ENCODE results near the gene RARRES2.
"Not testable (repeated sequence)": the region's sequence is repeated elsewhere in the genome, so short reads cannot be mapped to it uniquely, and the experiment has no call there.

The RARRES2 gene

DNA sequence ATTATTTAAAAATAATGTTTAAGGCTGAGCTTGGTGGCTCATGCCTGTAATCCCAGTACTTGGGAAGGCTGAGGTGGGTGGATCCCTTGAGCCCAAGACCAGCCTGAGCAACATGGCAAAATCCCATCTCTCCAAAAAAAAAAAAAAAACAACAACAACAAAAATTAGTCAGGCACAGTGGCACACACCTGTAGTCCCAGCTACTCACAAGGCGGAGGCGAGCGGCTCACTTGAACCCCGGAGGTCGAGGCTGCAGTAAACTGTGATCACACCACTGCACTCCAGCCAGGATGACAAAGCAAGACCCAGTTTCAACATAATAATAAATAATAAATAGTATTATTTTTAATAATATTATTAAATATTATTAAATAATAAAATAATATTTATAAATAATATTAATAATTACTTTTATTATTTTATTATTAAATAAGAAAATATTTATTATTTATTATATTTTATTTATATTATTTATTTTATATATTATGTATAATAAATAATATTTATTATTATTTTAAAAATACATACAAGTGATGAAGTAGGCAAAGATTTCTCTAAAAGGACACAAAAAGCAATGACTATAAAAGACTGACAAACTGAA lies 26.7 kb downstream of the RARRES2 start:
- DNase-seq = no peak

DNA sequence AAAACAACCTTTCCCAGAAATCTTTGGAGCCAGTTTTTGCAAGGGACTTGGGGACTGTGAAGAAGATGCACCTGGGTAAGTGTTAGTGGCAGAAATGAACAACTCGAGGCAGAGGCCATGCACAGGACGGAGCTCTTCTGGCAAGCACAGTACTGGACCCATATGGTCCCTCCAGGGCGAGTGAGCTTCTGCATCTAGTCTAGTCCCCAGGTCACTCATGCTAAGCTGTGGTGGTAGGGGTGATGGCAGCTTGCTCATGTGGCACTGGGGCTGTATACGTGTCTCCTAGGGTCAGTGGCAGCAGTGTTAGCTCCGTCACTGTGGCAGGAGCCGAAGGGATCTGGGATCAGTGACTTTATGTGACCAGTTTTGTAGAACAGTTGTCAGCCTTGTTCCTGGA lies 27.6 kb downstream of the RARRES2 start:
- DNase-seq = no peak

DNA sequence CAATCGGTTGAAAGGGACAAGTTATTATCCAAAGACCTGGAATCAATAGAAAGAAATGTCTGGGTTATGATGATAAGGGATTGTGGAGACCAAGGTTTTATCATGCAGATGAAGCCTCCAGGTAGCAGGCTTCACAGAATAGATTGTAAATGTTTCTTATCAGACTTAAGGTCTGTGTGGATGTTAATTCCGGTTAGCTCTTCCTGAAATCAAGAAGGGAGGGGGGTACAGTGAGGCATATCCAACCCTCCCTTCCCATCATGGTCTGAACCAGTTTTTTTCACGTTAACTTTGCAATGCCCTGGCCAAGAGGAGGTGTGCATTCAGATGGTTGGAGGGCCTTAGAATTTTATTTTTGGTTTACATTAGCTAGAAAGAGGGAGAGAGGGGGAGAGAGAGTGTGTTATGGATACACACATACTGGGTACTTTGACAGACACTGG lies 28.0 kb downstream of the RARRES2 start:
- DNase-seq = no peak

DNA sequence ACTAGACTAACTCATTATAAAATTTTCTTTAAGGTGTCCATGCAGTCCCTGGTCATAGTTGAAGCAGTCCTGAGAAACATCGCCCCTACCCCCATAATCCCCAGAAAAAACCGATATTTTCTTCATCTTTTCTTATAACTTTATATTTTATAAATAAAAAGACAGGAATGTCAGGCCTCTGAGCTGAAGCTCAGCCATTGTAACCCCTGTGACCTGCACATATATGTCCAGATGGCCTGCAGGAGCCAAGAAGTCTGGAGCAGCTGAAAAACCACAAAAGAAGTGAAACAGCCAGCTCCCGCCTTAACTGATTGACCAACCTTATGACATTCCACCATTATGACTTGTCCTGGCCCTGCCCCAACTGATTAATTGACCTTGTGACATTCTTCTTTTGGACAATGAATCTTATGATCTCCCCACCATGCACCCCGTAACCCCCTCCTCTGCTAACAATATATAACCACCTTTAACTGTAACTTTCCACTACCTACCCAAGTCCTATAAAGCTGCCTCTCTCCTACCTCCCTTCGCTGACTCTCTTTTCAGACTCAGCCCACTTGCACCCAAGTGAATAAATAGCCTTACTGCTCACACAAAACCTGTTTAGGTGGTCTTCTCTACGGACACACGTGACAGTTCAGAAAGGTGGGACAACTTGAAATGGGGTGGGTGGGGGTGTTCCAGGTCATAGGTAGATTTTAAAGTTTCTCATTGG lies 28.6 kb downstream of the RARRES2 start:
- DNase-seq = not testable (repeated sequence)

DNA sequence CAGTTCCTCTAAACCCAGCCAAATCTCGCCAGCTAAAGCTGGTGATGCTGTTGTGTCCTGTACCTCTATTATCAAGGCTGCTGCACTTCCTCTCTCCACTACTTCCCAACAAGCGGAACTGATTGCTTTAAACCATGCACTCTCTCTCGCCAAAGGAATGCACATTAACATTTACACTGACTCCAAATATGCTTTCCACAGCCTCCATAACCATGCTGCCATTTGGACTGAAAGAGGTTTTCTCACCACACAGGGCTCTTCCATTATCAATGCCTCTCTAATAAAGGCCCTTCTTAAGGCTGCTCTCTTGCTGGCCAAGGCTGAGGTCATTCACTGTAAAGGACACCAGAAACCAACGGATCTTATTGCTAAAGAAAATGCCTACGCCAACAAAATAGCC lies 29.7 kb downstream of the RARRES2 start:
- DNase-seq = no peak

DNA sequence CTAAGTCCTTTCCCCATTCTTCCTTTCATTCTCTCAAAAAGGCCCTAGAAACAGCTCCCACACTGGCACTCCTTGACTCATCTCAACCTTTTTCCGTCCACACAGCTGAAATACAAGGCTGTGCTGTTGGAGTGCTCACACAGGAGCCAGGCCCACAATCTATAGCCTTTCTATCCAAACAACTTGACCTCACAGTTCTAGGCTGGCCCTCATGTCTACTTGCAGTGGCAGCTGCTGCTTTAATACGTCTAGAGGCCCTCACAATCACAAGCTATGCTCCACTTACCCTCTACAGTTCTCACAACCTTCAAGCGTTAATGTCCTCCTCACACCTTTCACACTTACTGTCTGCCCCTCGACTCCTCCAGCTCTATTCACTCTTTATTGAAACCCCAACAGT lies 30.3 kb downstream of the RARRES2 start:
- no peak for DNase-seq

DNA sequence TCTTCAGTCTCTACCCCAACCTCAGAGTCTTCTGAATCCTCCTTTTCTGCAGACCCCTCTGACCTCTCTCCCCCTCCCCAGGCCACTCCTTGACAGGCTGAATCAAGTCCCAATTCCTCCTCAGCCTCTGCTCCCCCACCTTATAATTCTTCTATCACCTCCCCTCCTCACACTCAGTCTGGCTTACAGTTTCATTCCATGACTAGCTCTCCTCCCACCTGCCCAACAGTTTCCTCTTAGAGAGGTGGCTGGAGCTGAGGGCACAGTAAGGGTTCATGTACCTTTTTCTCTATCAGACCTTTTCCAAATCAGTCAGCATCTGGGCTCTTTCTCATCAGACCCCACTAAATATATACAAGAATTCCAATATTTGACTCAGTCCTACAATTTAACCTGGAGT lies 32.9 kb downstream of the RARRES2 start:
- no peak for DNase-seq

DNA sequence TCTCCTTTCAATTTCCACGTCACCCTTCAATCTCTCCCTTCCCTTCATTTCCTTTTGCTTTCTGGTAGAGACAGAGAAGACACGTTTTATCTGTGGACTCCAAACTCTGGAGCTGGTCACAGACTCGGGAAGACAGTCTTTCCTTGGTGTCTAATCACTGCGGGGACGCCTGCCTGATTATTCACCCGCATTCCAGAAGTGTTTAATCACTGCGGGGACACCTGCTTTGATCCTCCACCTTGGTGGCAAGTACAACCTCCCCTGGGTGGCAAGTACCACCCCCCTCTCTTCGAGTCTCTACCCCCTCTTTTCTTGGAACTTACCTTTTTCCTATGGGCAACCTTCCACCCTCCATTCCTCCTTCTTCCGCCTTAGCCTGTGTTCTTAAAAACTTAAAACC lies 33.5 kb downstream of the RARRES2 start:
- DNase-seq = no peak

DNA sequence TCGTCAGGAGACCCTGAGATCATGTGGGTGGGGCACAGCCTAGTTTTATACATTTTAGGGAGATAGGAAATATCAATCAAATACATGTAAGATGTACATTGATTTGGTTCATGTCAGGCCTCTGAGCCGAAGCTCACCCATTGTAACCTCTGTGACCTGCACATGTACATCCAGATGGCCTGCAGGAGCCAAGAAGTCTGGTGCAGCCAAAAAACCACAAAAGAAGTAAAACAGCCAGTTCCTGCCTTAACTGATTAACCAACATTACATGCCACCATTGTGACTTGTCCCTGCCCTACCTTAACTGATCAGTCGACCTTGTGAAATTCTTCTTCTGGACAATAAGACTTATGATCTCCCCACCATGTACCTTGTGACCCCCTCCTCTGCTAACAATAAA lies 34.3 kb downstream of the RARRES2 start:
- no peak for DNase-seq

DNA sequence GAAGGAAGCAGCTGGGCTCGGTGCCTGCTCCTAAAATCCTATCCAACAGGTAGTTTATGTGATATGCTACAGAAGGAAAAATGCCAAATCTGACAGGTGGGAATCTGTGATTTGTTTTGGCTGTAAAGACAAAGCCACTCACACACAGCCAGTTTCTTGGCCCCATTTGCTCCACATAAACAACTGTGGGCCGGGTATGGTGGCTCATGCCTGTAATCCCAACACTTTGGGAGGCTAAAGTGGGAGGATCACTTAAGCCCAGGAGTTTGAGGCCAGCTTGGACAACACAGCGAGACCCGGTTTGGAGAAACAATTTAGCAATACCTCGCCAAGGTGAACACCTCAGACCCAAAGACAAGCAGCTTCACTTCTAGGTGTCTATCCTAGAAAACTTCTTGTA lies 35.1 kb downstream of the RARRES2 start:
- not testable (repeated sequence) for DNase-seq

DNA sequence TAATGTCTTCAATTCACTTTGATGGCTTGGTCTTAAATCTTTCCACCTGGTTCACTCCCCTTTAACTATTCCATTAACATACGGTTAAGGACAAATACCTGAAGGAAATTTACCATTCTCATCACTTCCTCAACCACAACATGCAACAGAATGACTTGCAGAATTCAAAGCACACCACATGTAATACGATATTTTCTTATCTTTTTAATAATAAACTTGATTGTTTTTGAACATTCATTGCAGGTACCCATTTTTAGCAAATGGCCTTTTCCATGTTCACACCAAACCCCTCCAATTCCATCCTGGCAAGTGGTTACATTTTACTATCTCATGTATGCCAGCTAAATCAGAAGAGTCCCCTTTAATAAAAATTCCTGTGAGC lies 35.5 kb downstream of the RARRES2 start:
- DNase-seq = not testable (repeated sequence)

DNA sequence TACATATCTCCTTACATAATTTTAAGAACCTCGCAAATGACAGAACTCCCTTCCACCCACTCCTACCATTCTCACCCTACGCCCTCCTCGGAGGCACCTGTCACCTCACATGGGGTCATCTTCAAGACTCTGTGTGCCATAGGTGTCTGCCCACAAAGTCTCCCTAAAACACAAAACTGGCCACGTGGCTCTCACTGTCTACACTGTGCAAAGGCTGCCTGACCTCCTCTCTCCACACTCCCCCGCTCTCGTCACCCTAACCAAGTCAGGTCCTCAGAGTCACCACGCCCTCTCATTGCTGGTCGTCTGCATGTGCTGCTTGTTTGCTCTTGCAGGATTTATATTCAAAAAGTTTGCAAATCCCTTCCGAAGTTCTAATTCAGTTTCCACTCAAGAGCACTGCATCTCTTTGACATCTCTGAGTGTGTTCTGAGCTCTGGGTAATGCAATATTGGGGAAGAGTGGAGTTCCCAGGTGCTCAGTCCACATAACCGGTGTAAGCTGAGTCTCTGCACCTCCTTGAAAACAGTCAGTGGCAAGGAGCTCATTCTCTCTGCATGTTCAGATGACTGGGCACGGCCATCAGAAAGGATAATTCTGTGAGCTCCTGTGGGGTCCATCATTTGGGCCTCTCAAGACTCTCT lies 36.0 kb downstream of the RARRES2 start:
- DNase-seq = not testable (repeated sequence)

DNA sequence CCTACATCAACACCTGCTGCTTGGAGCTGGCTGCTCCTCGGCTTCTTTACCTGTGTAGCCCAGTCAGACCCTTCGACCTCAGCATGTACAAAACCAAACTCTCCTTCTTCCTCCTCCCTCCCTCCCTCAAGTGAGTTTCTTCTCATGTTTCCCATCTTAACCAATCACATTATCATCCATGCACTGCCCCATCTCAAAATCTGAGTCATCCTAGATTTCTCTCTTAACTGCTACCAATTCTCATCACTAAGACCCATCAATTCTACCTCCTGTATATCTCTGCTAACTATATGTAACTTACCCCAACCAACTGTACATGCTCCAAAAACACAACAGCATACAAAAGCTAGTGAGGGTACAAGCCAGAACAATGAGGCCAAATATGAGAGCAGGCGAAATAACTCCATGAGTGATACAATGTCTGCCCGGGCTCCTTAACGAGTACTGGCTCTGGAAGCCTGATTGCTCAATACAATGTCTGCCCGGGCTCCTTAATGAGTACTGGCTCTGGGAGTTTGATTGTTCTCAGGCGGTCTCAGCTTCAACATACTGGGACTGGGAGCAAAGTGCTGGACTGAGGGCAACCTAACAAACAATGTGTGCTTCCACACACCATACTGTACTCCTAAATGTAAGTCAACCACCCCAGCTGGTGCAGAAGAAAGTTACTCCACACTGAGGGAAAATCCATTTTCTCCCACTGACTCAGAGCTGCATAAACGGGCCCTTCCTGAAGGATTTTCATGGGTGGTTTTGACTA lies 36.8 kb downstream of the RARRES2 start:
- DNase-seq = not testable (repeated sequence)

DNA sequence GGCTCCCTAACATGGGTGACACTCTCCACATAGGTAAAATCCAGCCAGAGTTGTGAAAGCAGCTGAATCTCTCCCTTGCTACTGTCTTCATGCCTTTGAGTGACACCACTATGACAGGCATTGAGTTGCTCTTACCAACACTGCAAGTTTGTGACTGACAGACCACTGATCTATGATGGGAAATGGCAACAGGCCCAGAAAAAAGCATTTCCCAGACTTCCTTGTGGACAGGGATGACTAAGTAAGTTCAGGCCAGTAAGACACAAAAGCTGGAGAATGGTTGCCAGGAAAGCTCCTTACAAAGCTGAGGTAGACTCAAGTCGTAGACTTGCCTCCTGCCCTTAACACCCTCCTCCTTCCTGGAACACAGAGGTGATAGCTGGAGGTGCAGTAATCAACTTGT lies 38.5 kb downstream of the RARRES2 start:
- DNase-seq = not testable (repeated sequence)

DNA sequence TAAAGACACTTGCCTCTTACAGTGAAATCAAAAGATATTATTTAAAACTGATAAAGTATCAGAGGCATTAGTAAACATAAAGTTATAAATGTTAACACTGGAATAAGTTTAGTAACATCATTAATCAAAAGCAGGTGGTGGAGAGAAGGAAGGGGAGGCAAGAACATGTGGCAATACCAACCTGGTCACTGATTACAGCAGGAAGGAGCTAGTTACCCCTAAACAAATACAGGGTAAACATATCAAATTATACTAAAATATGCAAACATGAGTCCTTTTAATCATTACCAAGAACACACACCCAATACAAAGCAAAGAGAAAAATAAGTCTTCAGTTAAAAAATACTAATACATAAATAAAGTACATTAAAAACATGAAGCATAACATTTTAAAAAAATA lies 43.5 kb downstream of the RARRES2 start:
- not testable (repeated sequence) for DNase-seq

DNA sequence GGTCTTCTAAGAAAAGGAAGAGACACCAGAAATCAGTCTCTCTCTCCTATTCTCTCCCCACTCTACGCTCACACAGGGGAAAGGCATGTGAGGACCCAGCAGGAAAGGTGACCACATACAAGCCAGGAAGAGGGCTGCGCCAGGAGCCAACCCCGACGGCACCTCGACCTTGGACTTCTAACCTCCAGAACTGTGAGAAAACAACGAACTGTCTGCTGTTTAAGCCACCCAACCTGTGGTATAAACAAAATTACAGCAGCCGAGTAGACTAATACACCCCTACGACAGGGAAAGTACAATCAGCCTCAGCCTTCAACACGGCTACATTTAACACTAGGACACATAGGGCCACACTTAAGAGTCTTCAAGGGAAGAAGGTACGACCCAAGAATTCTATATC lies 44.6 kb downstream of the RARRES2 start:
- DNase-seq = not testable (repeated sequence)

DNA sequence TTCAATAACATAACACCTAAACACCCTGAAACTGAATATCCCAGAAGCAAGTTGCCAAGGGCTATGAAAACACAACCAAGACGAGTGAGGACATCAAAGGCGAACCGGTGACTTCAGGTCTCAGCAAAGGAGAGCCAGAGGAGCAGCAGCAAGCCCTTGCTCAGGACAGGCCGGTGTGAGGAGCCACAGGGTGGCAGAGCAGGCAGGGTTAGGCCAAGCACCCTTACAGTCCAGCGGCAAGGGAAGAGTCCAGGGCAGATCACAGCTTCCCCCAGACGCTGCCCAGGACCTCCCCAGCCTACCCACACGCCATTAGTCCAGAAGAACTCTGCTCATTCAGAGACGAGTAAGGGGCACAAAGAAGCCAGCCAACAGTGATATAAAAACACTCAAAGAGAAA lies 45.8 kb downstream of the RARRES2 start:
- not testable (repeated sequence) for DNase-seq

DNA sequence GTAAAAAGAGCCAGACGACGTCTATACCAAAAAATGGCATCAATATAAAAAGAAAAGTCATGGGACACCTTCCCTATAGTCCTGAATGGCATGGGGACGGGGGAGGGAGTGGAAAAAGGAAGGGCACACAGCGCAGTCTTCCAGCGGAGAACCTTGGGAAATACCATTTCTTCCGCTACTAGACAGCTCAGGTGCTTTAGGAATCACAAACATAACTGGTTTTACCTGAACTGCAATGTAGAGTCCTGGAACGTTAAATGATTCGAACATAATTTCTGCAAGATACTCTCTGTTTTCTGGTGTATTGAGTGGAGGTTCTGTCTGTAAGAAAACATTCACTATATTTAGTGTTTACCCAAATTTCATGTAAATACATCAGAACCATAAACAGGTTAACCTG lies 46.4 kb downstream of the RARRES2 start:
- not testable (repeated sequence) for DNase-seq

DNA sequence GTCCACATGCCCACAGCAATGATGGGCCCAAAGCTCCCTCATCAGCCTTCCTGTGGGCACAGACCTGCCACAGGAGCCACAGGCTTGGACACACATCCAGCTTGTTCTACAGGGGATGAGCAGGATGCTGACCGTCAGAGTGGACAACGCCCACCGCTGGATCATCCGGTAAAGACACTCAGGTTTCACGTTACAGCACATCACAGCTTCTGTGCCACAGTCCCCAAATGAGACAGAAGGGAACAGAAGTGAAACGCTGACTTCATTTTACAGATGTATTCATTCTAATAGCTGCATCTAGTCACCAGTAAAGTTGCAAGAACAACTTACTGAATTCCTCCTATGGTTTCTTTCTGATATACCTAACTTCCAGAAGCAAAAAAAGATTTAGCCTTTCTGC lies 51.1 kb downstream of the RARRES2 start:
- peak; percentile 9 for DNase-seq

DNA sequence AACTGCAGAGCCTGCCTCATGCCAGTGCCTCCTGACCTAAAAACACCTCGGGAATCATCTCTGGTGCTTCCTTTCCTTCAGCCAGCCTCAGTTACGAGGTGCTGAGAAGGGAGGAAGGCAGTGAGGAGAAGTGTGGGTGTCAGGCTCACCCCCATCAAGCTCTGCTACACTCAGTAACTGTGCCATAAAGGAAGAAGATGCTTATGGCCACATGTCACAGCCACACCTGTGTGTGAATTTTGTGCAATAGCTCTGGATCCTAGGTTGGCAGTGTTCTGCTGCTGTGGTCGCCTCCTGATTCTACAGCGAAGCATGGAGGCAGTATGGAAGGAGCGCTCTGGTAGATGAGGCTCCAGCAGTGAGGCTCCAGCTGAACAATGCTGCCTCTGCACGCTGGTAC lies 52.6 kb downstream of the RARRES2 start:
- not testable (repeated sequence) for DNase-seq

All from activated CD4-positive, alpha-beta T cell treated with anti-CD3 and anti-CD28 coated beads, Interleukin-2, amount 50 U/mL, for 16 hours (primary cell).